GM23248 (cell line): Measurements from ENCODE around the gene IQCK. TPM values are rescaled to one million over a fixed set of nuclear protein-coding genes. Genes with fewer than 3 reads are reported as not detected.

ENCODE experiments used
- DNase-seq: peaks from one replicate; pipeline ENCODE4 v3.0.0-alpha.2; 2015
- H2AFZ ChIP-seq: fragments of 200-600 bp; sonication (generic); 2 replicates; pipeline ENCODE4 v1.6.1; 2016; ENCODE audit warnings: antibody characterized with exemption
- H3F3A ChIP-seq: fragments of 200-600 bp; sonication (generic); 2 replicates; pipeline ENCODE4 v1.6.1; 2016; ENCODE audit warnings: mild to moderate bottlenecking, antibody characterized with exemption, mixed run types; ENCODE audit not compliant: insufficient read depth
- H3K27ac ChIP-seq: fragments of 200-600 bp; sonication (generic); 2 replicates; pipeline ENCODE4 v1.5.1; 2016; ENCODE audit warnings: mild to moderate bottlenecking
- H3K27me3 ChIP-seq: fragments of 200-600 bp; sonication (generic); replicated peaks from 2 replicates; pipeline ENCODE4 v1.6.1; 2016; ENCODE audit warnings: mild to moderate bottlenecking; ENCODE audit not compliant: insufficient read depth
- H3K36me3 ChIP-seq: fragments of 200-600 bp; sonication (generic); 2 replicates; pipeline ENCODE4 v1.6.1; 2016; ENCODE audit warnings: low read depth, mild to moderate bottlenecking
- H3K4me1 ChIP-seq: fragments of 200-600 bp; sonication (generic); 2 replicates; pipeline ENCODE4 v1.6.1; 2016; ENCODE audit warnings: mild to moderate bottlenecking; ENCODE audit not compliant: insufficient read depth
- H3K4me2 ChIP-seq: fragments of 200-600 bp; sonication (generic); one replicate; pipeline ENCODE4 v1.6.1; 2016; ENCODE audit warnings: mild to moderate bottlenecking; ENCODE audit not compliant: unreplicated experiment
- H3K4me3 ChIP-seq: fragments of 200-600 bp; sonication (generic); 2 replicates; pipeline ENCODE4 v1.5.1; 2016; ENCODE audit warnings: mild to moderate bottlenecking
- H3K79me2 ChIP-seq: fragments of 200-600 bp; sonication (generic); 2 replicates; pipeline ENCODE4 v1.6.1; 2016; ENCODE audit warnings: mild to moderate bottlenecking; ENCODE audit not compliant: insufficient read depth
- H3K9ac ChIP-seq: fragments of 200-600 bp; sonication (generic); 2 replicates; pipeline ENCODE4 v1.6.1; 2016; ENCODE audit warnings: mild to moderate bottlenecking
- H3K9me2 ChIP-seq: fragments of 200-600 bp; sonication (generic); 2 replicates; pipeline ENCODE4 v1.6.1; 2016; ENCODE audit warnings: mixed run types, mild to moderate bottlenecking, moderate library complexity; ENCODE audit not compliant: insufficient read depth
- H3K9me3 ChIP-seq: fragments of 200-600 bp; sonication (generic); one replicate; pipeline ENCODE4 v1.6.1; 2017; ENCODE audit warnings: low read depth
- H4K20me1 ChIP-seq: fragments of 200-600 bp; sonication (generic); 2 replicates; pipeline ENCODE4 v1.6.0; 2016; ENCODE audit not compliant: insufficient read depth
- EZH2 ChIP-seq: fragments of 200-600 bp; sonication (generic); IDR thresholded peaks from 2 replicates; pipeline ENCODE4 v1.6.1; 2018; ENCODE audit warnings: antibody characterized with exemption, mild to moderate bottlenecking; ENCODE audit not compliant: insufficient read depth, poor library complexity, severe bottlenecking
- EZH2phosphoT487 ChIP-seq: fragments of 200-600 bp; sonication (generic); IDR thresholded peaks from 2 replicates; pipeline ENCODE4 v1.6.1; 2018; ENCODE audit warnings: antibody characterized with exemption, moderate library complexity, mild to moderate bottlenecking, low read depth; ENCODE audit not compliant: insufficient read depth
- WGBS, 2 experiments: methylation state at CpG; one replicate each; pipeline ENCODE4 v1.1.6; 2015 to 2017; ENCODE audit warnings: low lambda C conversion rate in 2 of 2, low coverage in 1 of 2; ENCODE audit errors: missing lambda C conversion rate in 2 of 2; 5-methylcytosine and 5-hydroxymethylcytosine counted together
- in situ Hi-C: fragments of 300-500 bp; cut with MboI; formaldehyde crosslinking; loops from 2 replicates; pipeline ENCODE4 v1.15.0; 2020
- polyA plus RNA-seq: library from polyadenylated mRNA; unstranded; fragments of >200 nt; fragmentation: Nextera tagmentation; extraction: Ambion mirVana; gene quantifications from 2 replicates; pipeline ENCODE4 v1.2.1, GENCODE V29; 2016
- total RNA-seq: library from RNA; depleted of rRNA; stranded (reverse); fragments of >200 nt; shearing (Covaris generic); gene quantifications from 2 replicates; pipeline ENCODE4 v1.2.3, GENCODE V29; 2014

Gene IQCK
- total and polyA plus RNA-seq, 2 experiments from 2014 or later: 9.7 to 9.8 TPM

GRCh38 chr16:19685176-19685575, 32.9 kb upstream of the IQCK start:
- 99% methylated on average over 4 of the region's 4 CpGs for WGBS, 2 experiments

DNA sequence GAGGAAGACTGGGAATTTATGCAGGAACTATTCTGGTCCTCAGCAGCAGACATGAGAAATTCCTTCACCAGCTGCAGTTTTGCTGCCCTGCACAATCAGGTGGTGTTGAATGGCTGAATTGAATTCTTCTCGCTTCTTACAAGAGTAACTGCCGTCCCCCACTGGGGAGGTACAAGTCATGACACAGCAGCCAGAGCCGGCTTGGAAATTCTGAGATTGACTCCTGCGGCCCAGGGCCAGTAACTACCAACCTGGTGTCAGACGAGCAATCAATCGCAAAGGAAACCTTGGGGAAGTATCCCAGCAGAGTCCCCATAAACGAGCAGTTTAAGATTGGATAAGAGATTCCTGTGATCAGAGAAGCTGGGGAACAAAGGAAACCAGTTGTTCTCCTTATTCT, 30.8 kb upstream of the IQCK start:
- Histone ChIP-seq H3K27me3 (no peaks in the 10 kb centered on the region), H3F3A (no peaks in the 10 kb centered on the region), H3K4me2 (no peak overlapping the region), H3K9me3 (no peaks in the 10 kb centered on the region), H3K4me3 (no peak overlapping the region), H3K79me2 (no peaks in the 10 kb centered on the region), H4K20me1 (no peaks in the 10 kb centered on the region), H3K36me3 (peaks cover 10% of the 10 kb centered on the region; the same call in 1 of the 2 replicates), H3K27ac (no peak overlapping the region), H3K9ac (no peak overlapping the region), H3K4me1 (no peaks in the 10 kb centered on the region), H2AFZ (no peak overlapping the region), H3K9me2 (no peaks in the 10 kb centered on the region)
- in situ Hi-C loops: no loop called here
- WGBS, 2 experiments: 89 to 91% methylated on average over 7 of the region's 7 CpGs
- TF ChIP-seq EZH2phosphoT487 (no peak), EZH2 (no peak)
- no peak for DNase-seq

More at GRCh38 chr16:19685176-19685575, 32.9 kb upstream of the IQCK start:
- no peaks in the 10 kb centered on the region for H3K9me2 ChIP-seq
- H3K36me3 ChIP-seq: peaks cover 8% of the 10 kb centered on the region; the same call in 1 of the 2 replicates
- DNase-seq: no peak
- TF ChIP-seq EZH2phosphoT487: no peak
- TF ChIP-seq EZH2: no peak
- no peak overlapping the region for H3K9ac ChIP-seq
- H3K27me3 ChIP-seq: no peaks in the 10 kb centered on the region
- H3K4me1 ChIP-seq: no peaks in the 10 kb centered on the region
- no peak overlapping the region for H3K4me2 ChIP-seq
- H2AFZ ChIP-seq: no peak overlapping the region
- no peaks in the 10 kb centered on the region for H3K79me2 ChIP-seq
- no peaks in the 10 kb centered on the region for H4K20me1 ChIP-seq
- no peak overlapping the region for H3K27ac ChIP-seq
- no peaks in the 10 kb centered on the region for H3F3A ChIP-seq
- no peak overlapping the region for H3K4me3 ChIP-seq
- in situ Hi-C loops: no loop called here
- no peaks in the 10 kb centered on the region for H3K9me3 ChIP-seq

DNA sequence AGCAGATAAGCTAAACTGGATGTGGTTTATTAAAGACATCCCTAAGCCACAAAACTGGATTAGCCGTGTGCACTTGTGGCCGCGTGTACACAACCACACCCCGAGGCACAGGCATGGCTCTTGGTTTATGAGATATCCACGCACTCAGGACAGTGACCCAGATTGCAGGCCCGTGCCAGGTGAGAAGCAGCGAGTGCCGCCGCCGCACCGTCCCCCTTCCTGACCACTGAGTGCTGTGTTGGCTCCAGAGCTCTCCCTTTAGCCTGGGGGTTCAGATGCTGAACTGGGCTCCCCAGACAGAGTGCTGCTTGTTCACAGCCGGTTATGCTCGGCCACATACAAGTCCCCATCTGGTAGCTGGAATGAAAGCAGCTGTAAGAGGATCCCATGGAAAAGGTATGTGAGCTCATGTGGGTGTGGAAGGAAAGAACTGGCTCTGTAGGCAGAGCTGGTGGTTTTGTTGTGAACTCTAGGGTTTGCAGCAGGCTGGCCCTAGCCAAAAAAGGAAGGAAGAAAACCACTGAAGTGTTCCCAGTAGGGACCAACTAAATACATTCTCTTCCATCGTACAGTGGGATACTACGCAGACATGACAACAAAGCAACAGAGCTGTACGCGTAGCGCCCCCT, 29.6 kb upstream of the IQCK start:
- Histone ChIP-seq H3K27ac (no peak overlapping the region), H3K27me3 (no peaks in the 10 kb centered on the region), H3K9me3 (no peaks in the 10 kb centered on the region), H3K36me3 (peaks cover 8% of the 10 kb centered on the region; the same call in 1 of the 2 replicates), H3F3A (no peaks in the 10 kb centered on the region), H3K4me3 (no peak overlapping the region), H3K9ac (no peak overlapping the region), H4K20me1 (no peaks in the 10 kb centered on the region), H3K9me2 (no peaks in the 10 kb centered on the region), H3K4me2 (no peak overlapping the region), H2AFZ (no peak overlapping the region), H3K4me1 (no peaks in the 10 kb centered on the region), H3K79me2 (no peaks in the 10 kb centered on the region)
- in situ Hi-C loops: no loop called here
- no peak for DNase-seq
- TF ChIP-seq EZH2phosphoT487 (no peak), EZH2 (no peak)
- 89% methylated on average over 14 to 18 of the region's 18 CpGs for WGBS, 2 experiments

GRCh38 chr16:19689342-19689741, 28.7 kb upstream of the IQCK start:
- Histone ChIP-seq H3K9me3 (no peaks in the 10 kb centered on the region), H3K27ac (no peak overlapping the region), H3K79me2 (no peaks in the 10 kb centered on the region), H3K4me1 (no peaks in the 10 kb centered on the region), H3K9me2 (no peaks in the 10 kb centered on the region), H2AFZ (no peak overlapping the region), H3K4me2 (no peak overlapping the region), H3F3A (no peaks in the 10 kb centered on the region), H3K36me3 (peaks cover 8% of the 10 kb centered on the region; the same call in 1 of the 2 replicates), H3K27me3 (no peaks in the 10 kb centered on the region), H4K20me1 (no peaks in the 10 kb centered on the region), H3K4me3 (no peak overlapping the region), H3K9ac (no peak overlapping the region)
- 89 to 93% methylated on average over 5 of the region's 5 CpGs for WGBS, 2 experiments
- no peak for DNase-seq
- no peak for TF ChIP-seq EZH2
- no peak for TF ChIP-seq EZH2phosphoT487
- in situ Hi-C loops: no loop called here
